GM21723 (cell line): ENCODE results near the gene ANKRD23.
"Not testable (repeated sequence)": the region's sequence is repeated elsewhere in the genome, so short reads cannot be mapped to it uniquely, and the experiment has no call there.

ENCODE experiments used
- ATAC-seq: cut with Tn5 transposase; IDR thresholded peaks from one replicate; pipeline ENCODE4 v1.9.1; 2021; ENCODE audit warnings: mild to moderate bottlenecking, moderate library complexity; ENCODE audit not compliant: unreplicated experiment

Gene ANKRD23

GRCh38 chr2:96864343-96865091, 20.7 kb upstream of the ANKRD23 start:
- ATAC-seq: no peak

- no peak for ATAC-seq
These were observed 19.9 kb upstream of the ANKRD23 start for GRCh38 chr2:96863575-96864342.

GRCh38 chr2:96863056-96863455, 19.2 kb upstream of the ANKRD23 start:
- ATAC-seq: not testable (repeated sequence)

- ATAC-seq: no peak
These were observed 17.3 kb upstream of the ANKRD23 start for GRCh38 chr2:96861074-96861473.

- no peak for ATAC-seq
These were observed 16.5 kb upstream of the ANKRD23 start for GRCh38 chr2:96860065-96861029.

- no peak for ATAC-seq
These were observed 15.9 kb upstream of the ANKRD23 start for GRCh38 chr2:96859681-96860064.

GRCh38 chr2:96859099-96859649, 15.4 kb upstream of the ANKRD23 start:
- ATAC-seq: no peak

- ATAC-seq: peak; percentile 93
These were observed 14.0 kb upstream of the ANKRD23 start, which contains the start of gene ANKRD39 for GRCh38 chr2:96857667-96858372. ANKRD39 (minus strand) TSS chr2:96858016; CDS start chr2:96857987, 29 bp downstream.

- peak; percentile 36 for ATAC-seq
These were observed 13.2 kb upstream of the ANKRD23 start for GRCh38 chr2:96856776-96857666.

GRCh38 chr2:96853321-96853720, 9.5 kb upstream of the ANKRD23 start:
- no peak for ATAC-seq

- ATAC-seq: no peak
These were observed 8.8 kb upstream of the ANKRD23 start for GRCh38 chr2:96852667-96853066.

- ATAC-seq: no peak
These were observed 4.4 kb upstream of the ANKRD23 start for GRCh38 chr2:96848264-96848663.

GRCh38 chr2:96847586-96847985, 3.8 kb upstream of the ANKRD23 start:
- no peak for ATAC-seq

GRCh38 chr2:96846825-96847224, 3.0 kb upstream of the ANKRD23 start:
- no peak for ATAC-seq

- ATAC-seq: no peak
These were observed 586 bp upstream of the ANKRD23 start for GRCh38 chr2:96844405-96844808.

GRCh38 chr2:96842600-96842999, 1.2 kb downstream of the ANKRD23 start:
- no peak for ATAC-seq

- ATAC-seq: no peak
These were observed 1.9 kb downstream of the ANKRD23 start for GRCh38 chr2:96841701-96842495.
